Endothelial cell of umbilical vein (primary cell): Measurements from ENCODE around the gene EGF. TPM values are rescaled to one million over a fixed set of nuclear protein-coding genes. Genes with fewer than 3 reads are reported as not detected.

Experiments
- BruUV-seq: library from RNA; stranded (reverse); fragments of 400-500 nt; replicated peaks from 2 replicates; lab custom pipeline; 2021; lab: Mats Ljungman, UMichigan
- CTCF ChIA-PET: fragments of 300-600, 350-600 bp; sonication (Branson Sonifier 250); formaldehyde crosslinking; loops from one replicate; lab custom pipeline; 2021; ENCODE audit warnings: antibody characterized with exemption, inconsistent platforms; lab: Charles Lee
- POLR2A ChIA-PET: fragments of 300-600, 350-600 bp; sonication (Branson Sonifier 250); formaldehyde crosslinking; loops from one replicate; lab custom pipeline; 2021; ENCODE audit warnings: antibody characterized with exemption, inconsistent platforms; lab: Charles Lee
- DNase-seq: peaks from one replicate; pipeline ENCODE4 v3.0.0-alpha.2; 2011; ENCODE audit warnings: low read depth, low spot score
- FAIRE-seq: peaks from 2 replicates; lab custom pipeline; 2011; peaks lifted over from hg19 to GRCh38; lab: Jason Lieb, UNC
- H2AFZ ChIP-seq: 2 replicates; pipeline ENCODE4 v1.6.0; 2012; ENCODE audit warnings: low read depth, low read length, control low read depth, inconsistent platforms
- H3K27ac ChIP-seq: 2 replicates; pipeline ENCODE4 v1.5.1; 2011; ENCODE audit warnings: low read depth, mild to moderate bottlenecking, control low read depth, low read length, moderate library complexity; ENCODE audit not compliant: insufficient read depth
- H3K27me3 ChIP-seq, 2 experiments: 2 replicates each; pipeline versions ENCODE4 v1.6.0 to v1.6.1; 2011; ENCODE audit warnings: low read length in 2 of 2, mixed read lengths in 1 of 2; ENCODE audit not compliant: control insufficient read depth in 2 of 2, insufficient read depth in 2 of 2
- H3K36me3 ChIP-seq, 2 experiments: 2 replicates in 1 of 2; 3 replicates in 1 of 2; pipeline ENCODE4 v1.5.1; 2011; ENCODE audit warnings: low read length in 2 of 2, mild to moderate bottlenecking in 1 of 2, moderate library complexity in 1 of 2; ENCODE audit not compliant: control insufficient read depth in 2 of 2, insufficient read depth in 2 of 2; ENCODE audit errors: extremely low read depth in 1 of 2
- H3K4me1 ChIP-seq: 3 replicates; pipeline ENCODE4 v1.5.1; 2011; ENCODE audit warnings: mild to moderate bottlenecking, low read length; ENCODE audit not compliant: control insufficient read depth, insufficient read depth; ENCODE audit errors: extremely low read depth
- H3K4me2 ChIP-seq: 2 replicates; pipeline ENCODE4 v1.6.1; 2011; ENCODE audit warnings: low read length, control low read depth, mixed read lengths; ENCODE audit not compliant: insufficient read depth
- H3K4me3 ChIP-seq, 3 experiments: fragments of 200-600 bp in 1 of 3; sonication (generic), shearing (Covaris generic) in 1 of 3; replicated peaks in 1 of 3; 2 replicates each; pipeline ENCODE4 v1.5.1; 2011 to 2016; ENCODE audit warnings: control low read depth in 3 of 3, low read length in 3 of 3, mild to moderate bottlenecking in 2 of 3, inconsistent platforms in 1 of 3, low read depth in 1 of 3, moderate library complexity in 1 of 3; ENCODE audit not compliant: insufficient read depth in 1 of 3
- H3K79me2 ChIP-seq: 2 replicates; pipeline ENCODE4 v1.6.0; 2012; ENCODE audit warnings: low read length, inconsistent platforms; ENCODE audit not compliant: control insufficient read depth, insufficient read depth
- H3K9ac ChIP-seq: replicated peaks from 2 replicates; pipeline ENCODE3; 2011; ENCODE audit warnings: low read length, control low read depth; ENCODE audit not compliant: insufficient read depth; ENCODE audit errors: extremely low read depth
- H3K9me1 ChIP-seq: replicated peaks from 3 replicates; pipeline ENCODE4 v1.6.0; 2011; ENCODE audit warnings: mild to moderate bottlenecking, low read length; ENCODE audit not compliant: control insufficient read depth, insufficient read depth; ENCODE audit errors: extremely low read depth
- H3K9me3 ChIP-seq: replicated peaks from 2 replicates; pipeline ENCODE4 v1.5.1; 2012; ENCODE audit warnings: low read length, inconsistent platforms; ENCODE audit not compliant: control insufficient read depth, insufficient read depth
- H4K20me1 ChIP-seq: replicated peaks from 2 replicates; pipeline ENCODE3; 2011; ENCODE audit warnings: mild to moderate bottlenecking, low read length; ENCODE audit not compliant: control insufficient read depth, insufficient read depth; ENCODE audit errors: extremely low read depth
- CTCF ChIP-seq, 2 donors: IDR thresholded peaks; 1 replicate in 1 of 2; 2 replicates in 1 of 2; pipeline ENCODE4 v1.5.1; 2011; ENCODE audit warnings: low read length in 2 of 2, mild to moderate bottlenecking in 2 of 2, moderate library complexity in 2 of 2, control low read depth in 1 of 2, inconsistent platforms in 1 of 2, low read depth in 1 of 2; ENCODE audit not compliant: insufficient read depth in 1 of 2; ENCODE audit errors: extremely low read depth in 1 of 2
- EZH2 ChIP-seq: IDR thresholded peaks from 2 replicates; pipeline ENCODE4 v1.6.1; 2012; ENCODE audit warnings: borderline replicate concordance, low read depth, mild to moderate bottlenecking, moderate library complexity, low read length, inconsistent platforms; ENCODE audit not compliant: severe bottlenecking
- FOS ChIP-seq: IDR thresholded peaks from 2 replicates; pipeline ENCODE4 v1.6.1; 2011; ENCODE audit warnings: mild to moderate bottlenecking, low read length, moderate library complexity, borderline replicate concordance; ENCODE audit not compliant: insufficient read depth
- GATA2 ChIP-seq: IDR thresholded peaks from 2 replicates; pipeline ENCODE4 v1.7.0; 2011; ENCODE audit warnings: low read depth, mild to moderate bottlenecking, moderate library complexity, mixed read lengths, low read length; ENCODE audit not compliant: insufficient read length, insufficient read depth
- JUN ChIP-seq: IDR thresholded peaks from 2 replicates; pipeline ENCODE4 v1.6.1; 2011; ENCODE audit warnings: borderline replicate concordance, low read depth; ENCODE audit not compliant: insufficient read length, insufficient read depth
- MAX ChIP-seq: IDR thresholded peaks from 2 replicates; pipeline ENCODE4 v1.6.1; 2011; ENCODE audit not compliant: insufficient read depth, insufficient read length
- MYC ChIP-seq: IDR thresholded peaks from one replicate; pipeline ENCODE4 v1.6.1; 2011; ENCODE audit warnings: mild to moderate bottlenecking, low read depth, low read length
- POLR2A ChIP-seq: IDR thresholded peaks from 2 replicates; pipeline ENCODE4 v1.6.1; 2012; ENCODE audit warnings: low read depth, mild to moderate bottlenecking, control low read depth, low read length
- POLR2AphosphoS5 ChIP-seq: IDR thresholded peaks from 2 replicates; pipeline ENCODE4 v1.6.1; 2012; ENCODE audit warnings: low read depth, mild to moderate bottlenecking, control low read depth, low read length, moderate library complexity; ENCODE audit not compliant: insufficient read depth
- dilution Hi-C: fragments of 300-500 bp; cut with MboI; formaldehyde crosslinking; loops from one replicate; pipeline ENCODE4 v1.15.0; 2019; ENCODE audit warnings: low sequenced_read_pairs; ENCODE audit not compliant: extremely low pct_ligation_motif_present
- intact Hi-C: fragments of 100-400 bp; cut with micrococcal nuclease; formaldehyde crosslinking; loops from one replicate; pipeline ENCODE4 v1.10.0; 2022
- polyA plus RNA-seq, 4 experiments: library from polyadenylated mRNA; depleted of rRNA in 3 of 4; stranded (reverse) in 3 of 4; unstranded in 1 of 4; fragments of >200 nt; gene quantifications; 2 replicates each; pipeline versions ENCODE4 v1.2.1 to v1.2.3, GENCODE V29; 2011 to 2012; ENCODE audit warnings: missing spikeins in 1 of 4
- total RNA-seq: library from RNA; stranded (reverse); gene quantifications from 2 replicates; pipeline ENCODE4 v1.2.3, GENCODE V29; 2021

The EGF gene
- total and polyA plus RNA-seq, 2 donors (not counting 3 experiments of a cell fraction or from before 2014, with no cell fraction given) = not detected

DNA sequence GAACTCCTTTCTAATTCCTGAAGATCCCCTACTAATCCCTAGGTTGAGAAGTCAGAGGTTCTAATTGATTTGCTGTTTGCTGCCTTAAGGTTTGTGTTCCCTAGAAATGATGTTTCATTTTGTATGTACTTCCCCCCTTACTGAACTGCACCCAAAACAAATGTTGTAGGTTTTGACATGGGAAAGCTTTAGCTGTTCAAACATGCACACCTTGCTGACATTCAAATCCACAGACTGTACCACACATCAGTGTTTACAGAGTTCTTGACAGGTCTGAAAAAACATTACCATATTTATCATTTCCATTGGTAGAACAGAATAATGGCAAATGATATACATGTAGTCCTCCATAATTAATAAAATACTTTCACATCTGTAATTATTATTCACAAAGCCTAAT is 18.2 kb downstream of the EGF start:
- FAIRE-seq (no peak), DNase-seq (no peak)
- Histone ChIP-seq H3K9ac (no peak overlapping the region), H3K4me2 (no peak overlapping the region), H2AFZ (no peak overlapping the region), H3K36me3 (no peaks in the 10 kb centered on the region), H3K4me1 (no peaks in the 10 kb centered on the region), H3K9me1 (no peaks in the 10 kb centered on the region), H3K79me2 (no peaks in the 10 kb centered on the region), H4K20me1 (no peaks in the 10 kb centered on the region), H3K27me3 (peaks cover 0 to 3% of the 10 kb centered on the region in 2 experiments), H3K9me3 (no peaks in the 10 kb centered on the region), H3K27ac (no peak overlapping the region), H3K4me3 (no peak overlapping the region)
- no TSS peak for BruUV-seq
- ChIA-PET CTCF (no interaction called here), POLR2A (no interaction called here)
- intact Hi-C loops (no loop called here), dilution Hi-C loops (no loop called here)
- no peak for TF ChIP-seq POLR2AphosphoS5
- no peak for TF ChIP-seq FOS
- no peak for TF ChIP-seq JUN
- TF ChIP-seq GATA2 = no peak
- no peak for TF ChIP-seq POLR2A
- no peak for TF ChIP-seq EZH2
- no peak for TF ChIP-seq MAX
- TF ChIP-seq MYC = no peak
- no peak for TF ChIP-seq CTCF (IDR thresholded peaks at IDR 0.05; ENCODE audit: extremely low read depth in 1 of 2, insufficient read depth in 1 of 2, low read depth in 1 of 2, low read length in 2 of 2)
